ENCODE data around the gene BAIAP2. TPM values are rescaled to one million over a fixed set of nuclear protein-coding genes. Genes with fewer than 3 reads are reported as not detected.

Gene BAIAP2
- total and polyA plus RNA-seq, 10 of the 15 experiments (the other 5 are each of a cell fraction or from before 2014, with no cell fraction given), result 0.15 to 1.2 (median 0.46) TPM; not detected in 2

DNA sequence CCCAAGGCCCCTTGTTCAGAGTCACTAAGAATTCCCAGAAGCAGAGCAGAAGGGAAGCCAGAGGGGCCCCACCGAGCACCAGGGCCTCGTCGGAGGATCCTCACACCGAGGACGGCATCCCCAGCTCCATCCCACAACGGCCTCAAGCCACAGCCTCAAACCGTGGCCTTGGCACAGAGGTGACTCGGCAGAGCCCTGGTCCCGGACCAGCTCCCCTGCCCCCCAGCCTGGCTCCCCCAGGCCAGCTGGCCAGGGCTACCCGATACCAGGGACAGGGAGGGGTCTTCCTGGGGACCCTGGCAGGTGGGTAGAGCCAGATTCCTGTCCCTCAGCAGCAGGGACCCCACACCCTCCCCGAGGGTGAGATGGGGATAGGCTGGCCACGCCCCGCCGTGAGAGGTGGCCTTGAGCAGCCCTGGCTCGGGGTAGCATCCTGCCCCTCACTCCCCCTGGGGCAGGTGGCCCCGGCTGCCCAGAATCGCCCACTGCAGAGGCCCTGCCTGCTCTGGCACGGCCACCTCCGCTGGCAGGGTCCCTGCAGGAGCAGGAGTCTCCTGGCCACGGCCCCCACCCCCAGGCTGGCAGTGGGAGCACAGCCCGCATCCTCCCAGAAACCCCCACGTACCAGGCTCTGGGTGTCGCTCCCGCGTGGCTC lies 124.8 kb downstream of the BAIAP2 start:
- no peaks in the 10 kb centered on the region for H4K20me1 ChIP-seq (ENCODE audit: control insufficient read depth, insufficient read depth)
- BruUV-seq (replicated peaks), result no TSS peak
- in situ Hi-C loops (cut with MboI) (no loop called here), intact Hi-C loops (cut with micrococcal nuclease; ENCODE audit: unreplicated experiment) (no loop called here)
- 26% methylated on average over 25 of the region's 25 CpGs for WGBS (ENCODE audit: insufficient coverage, insufficient replicate concordance, low lambda C conversion rate, missing lambda C conversion rate)
- ATAC-seq (no peak), FAIRE-seq (no peak), DNase-seq (ENCODE audit: low read depth, low spot score) (no peak)
- CTCF ChIA-PET, result no interaction called here
- H3K79me2 ChIP-seq (ENCODE audit: control insufficient read depth, insufficient read depth, low read length), result no peaks in the 10 kb centered on the region
- TF ChIP-seq POU2F2 (IDR thresholded peaks at IDR 0.05; ENCODE audit: borderline replicate concordance, low read depth, low read length), result no peak
- no peak for TF ChIP-seq SPI1 (IDR thresholded peaks at IDR 0.05; ENCODE audit: borderline replicate concordance, insufficient read depth, low read depth, low read length)
- TF ChIP-seq HCFC1 (IDR thresholded peaks at IDR 0.05; ENCODE audit: low read length), result no peak
- no peak for TF ChIP-seq BMI1 (IDR thresholded peaks at IDR 0.05; ENCODE audit: borderline replicate concordance)
- no peak for TF ChIP-seq MYC (IDR thresholded peaks at IDR 0.05; ENCODE audit: insufficient read depth, insufficient read length, insufficient replicate concordance, low read length, severe bottlenecking)
- TF ChIP-seq, protein P1, sequence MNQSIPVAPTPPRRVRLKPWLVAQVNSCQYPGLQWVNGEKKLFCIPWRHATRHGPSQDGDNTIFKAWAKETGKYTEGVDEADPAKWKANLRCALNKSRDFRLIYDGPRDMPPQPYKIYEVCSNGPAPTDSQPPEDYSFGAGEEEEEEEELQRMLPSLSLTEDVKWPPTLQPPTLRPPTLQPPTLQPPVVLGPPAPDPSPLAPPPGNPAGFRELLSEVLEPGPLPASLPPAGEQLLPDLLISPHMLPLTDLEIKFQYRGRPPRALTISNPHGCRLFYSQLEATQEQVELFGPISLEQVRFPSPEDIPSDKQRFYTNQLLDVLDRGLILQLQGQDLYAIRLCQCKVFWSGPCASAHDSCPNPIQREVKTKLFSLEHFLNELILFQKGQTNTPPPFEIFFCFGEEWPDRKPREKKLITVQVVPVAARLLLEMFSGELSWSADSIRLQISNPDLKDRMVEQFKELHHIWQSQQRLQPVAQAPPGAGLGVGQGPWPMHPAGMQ (IDR thresholded peaks at IDR 0.05; ENCODE audit: borderline replicate concordance), result no peak
- TF ChIP-seq RFX5 (IDR thresholded peaks at IDR 0.05; ENCODE audit: low read depth, low read length), result no peak
- no peak for TF ChIP-seq KAT2A (conservative IDR thresholded peaks at IDR 0.05; ENCODE audit: control insufficient read depth, low read depth, low read length)
- no peak for TF ChIP-seq STAT3 (IDR thresholded peaks at IDR 0.05; ENCODE audit: low read depth, low read length)
- TF ChIP-seq, protein P2, sequence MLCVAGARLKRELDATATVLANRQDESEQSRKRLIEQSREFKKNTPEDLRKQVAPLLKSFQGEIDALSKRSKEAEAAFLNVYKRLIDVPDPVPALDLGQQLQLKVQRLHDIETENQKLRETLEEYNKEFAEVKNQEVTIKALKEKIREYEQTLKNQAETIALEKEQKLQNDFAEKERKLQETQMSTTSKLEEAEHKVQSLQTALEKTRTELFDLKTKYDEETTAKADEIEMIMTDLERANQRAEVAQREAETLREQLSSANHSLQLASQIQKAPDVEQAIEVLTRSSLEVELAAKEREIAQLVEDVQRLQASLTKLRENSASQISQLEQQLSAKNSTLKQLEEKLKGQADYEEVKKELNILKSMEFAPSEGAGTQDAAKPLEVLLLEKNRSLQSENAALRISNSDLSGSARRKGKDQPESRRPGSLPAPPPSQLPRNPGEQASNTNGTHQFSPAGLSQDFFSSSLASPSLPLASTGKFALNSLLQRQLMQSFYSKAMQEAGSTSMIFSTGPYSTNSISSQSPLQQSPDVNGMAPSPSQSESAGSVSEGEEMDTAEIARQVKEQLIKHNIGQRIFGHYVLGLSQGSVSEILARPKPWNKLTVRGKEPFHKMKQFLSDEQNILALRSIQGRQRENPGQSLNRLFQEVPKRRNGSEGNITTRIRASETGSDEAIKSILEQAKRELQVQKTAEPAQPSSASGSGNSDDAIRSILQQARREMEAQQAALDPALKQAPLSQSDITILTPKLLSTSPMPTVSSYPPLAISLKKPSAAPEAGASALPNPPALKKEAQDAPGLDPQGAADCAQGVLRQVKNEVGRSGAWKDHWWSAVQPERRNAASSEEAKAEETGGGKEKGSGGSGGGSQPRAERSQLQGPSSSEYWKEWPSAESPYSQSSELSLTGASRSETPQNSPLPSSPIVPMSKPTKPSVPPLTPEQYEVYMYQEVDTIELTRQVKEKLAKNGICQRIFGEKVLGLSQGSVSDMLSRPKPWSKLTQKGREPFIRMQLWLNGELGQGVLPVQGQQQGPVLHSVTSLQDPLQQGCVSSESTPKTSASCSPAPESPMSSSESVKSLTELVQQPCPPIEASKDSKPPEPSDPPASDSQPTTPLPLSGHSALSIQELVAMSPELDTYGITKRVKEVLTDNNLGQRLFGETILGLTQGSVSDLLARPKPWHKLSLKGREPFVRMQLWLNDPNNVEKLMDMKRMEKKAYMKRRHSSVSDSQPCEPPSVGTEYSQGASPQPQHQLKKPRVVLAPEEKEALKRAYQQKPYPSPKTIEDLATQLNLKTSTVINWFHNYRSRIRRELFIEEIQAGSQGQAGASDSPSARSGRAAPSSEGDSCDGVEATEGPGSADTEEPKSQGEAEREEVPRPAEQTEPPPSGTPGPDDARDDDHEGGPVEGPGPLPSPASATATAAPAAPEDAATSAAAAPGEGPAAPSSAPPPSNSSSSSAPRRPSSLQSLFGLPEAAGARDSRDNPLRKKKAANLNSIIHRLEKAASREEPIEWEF (IDR thresholded peaks at IDR 0.05; ENCODE audit: insufficient replicate concordance, low read depth, low read length), result no peak
- TF ChIP-seq SREBF1 (IDR thresholded peaks at IDR 0.05; ENCODE audit: low read length), result no peak
- TF ChIP-seq, protein P3, sequence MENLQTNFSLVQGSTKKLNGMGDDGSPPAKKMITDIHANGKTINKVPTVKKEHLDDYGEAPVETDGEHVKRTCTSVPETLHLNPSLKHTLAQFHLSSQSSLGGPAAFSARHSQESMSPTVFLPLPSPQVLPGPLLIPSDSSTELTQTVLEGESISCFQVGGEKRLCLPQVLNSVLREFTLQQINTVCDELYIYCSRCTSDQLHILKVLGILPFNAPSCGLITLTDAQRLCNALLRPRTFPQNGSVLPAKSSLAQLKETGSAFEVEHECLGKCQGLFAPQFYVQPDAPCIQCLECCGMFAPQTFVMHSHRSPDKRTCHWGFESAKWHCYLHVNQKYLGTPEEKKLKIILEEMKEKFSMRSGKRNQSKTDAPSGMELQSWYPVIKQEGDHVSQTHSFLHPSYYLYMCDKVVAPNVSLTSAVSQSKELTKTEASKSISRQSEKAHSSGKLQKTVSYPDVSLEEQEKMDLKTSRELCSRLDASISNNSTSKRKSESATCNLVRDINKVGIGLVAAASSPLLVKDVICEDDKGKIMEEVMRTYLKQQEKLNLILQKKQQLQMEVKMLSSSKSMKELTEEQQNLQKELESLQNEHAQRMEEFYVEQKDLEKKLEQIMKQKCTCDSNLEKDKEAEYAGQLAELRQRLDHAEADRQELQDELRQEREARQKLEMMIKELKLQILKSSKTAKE (IDR thresholded peaks at IDR 0.05; ENCODE audit: low read depth, poor library complexity, severe bottlenecking), result no peak
- TF ChIP-seq NR2C2 (IDR thresholded peaks at IDR 0.05; ENCODE audit: borderline replicate concordance, control insufficient read depth, insufficient read length, low read depth), result no peak
- no peak for TF ChIP-seq RB1 (IDR thresholded peaks at IDR 0.05; ENCODE audit: borderline replicate concordance)
- H3K36me3 ChIP-seq (ENCODE audit: control insufficient read depth in 2 of 2, insufficient read depth in 2 of 2, low read length in 1 of 2), result no peaks in the 10 kb centered on the region
- no peak overlapping the region for H3K4me2 ChIP-seq (ENCODE audit: control insufficient read depth, insufficient read depth)
- H3K4me1 ChIP-seq (ENCODE audit: control insufficient read depth, insufficient read depth, low read length), result no peaks in the 10 kb centered on the region
- SMC1A ChIA-PET (ENCODE audit: uncharacterized antibody, unreplicated experiment), result no interaction called here
- no peak overlapping the region for H3K27ac ChIP-seq (ENCODE audit: control insufficient read depth, insufficient read depth)
- no peaks in the 10 kb centered on the region for H3K9me3 ChIP-seq (replicated peaks; ENCODE audit: control insufficient read depth, insufficient read depth, low read length)
- H3K4me3 ChIP-seq, result no peak overlapping the region
- no peak overlapping the region for H3K9ac ChIP-seq (ENCODE audit: control insufficient read depth, insufficient read depth, low read length)
- H3K27me3 ChIP-seq (replicated peaks in 1 of 2; ENCODE audit: control insufficient read depth in 2 of 2, insufficient read depth in 2 of 2, low read length in 1 of 2), result no peaks in the 10 kb centered on the region; a peak in 1 of 4 replicates
- no peak overlapping the region for H2AFZ ChIP-seq (ENCODE audit: control insufficient read depth, low read depth, low read length)
- RAD21 ChIA-PET (ENCODE audit: unreplicated experiment), result no interaction called here
- POLR2A ChIA-PET, result no interaction called here
